ENCODE measurements around the gene CSF3R.
"Not testable (repeated sequence)": the region's sequence is repeated elsewhere in the genome, so short reads cannot be mapped to it uniquely, and the experiment has no call there.

CSF3R gene

GRCh38 chr1:36481091-36481490, 1.6 kb downstream of the CSF3R start:
- no peak for DNase-seq

DNA sequence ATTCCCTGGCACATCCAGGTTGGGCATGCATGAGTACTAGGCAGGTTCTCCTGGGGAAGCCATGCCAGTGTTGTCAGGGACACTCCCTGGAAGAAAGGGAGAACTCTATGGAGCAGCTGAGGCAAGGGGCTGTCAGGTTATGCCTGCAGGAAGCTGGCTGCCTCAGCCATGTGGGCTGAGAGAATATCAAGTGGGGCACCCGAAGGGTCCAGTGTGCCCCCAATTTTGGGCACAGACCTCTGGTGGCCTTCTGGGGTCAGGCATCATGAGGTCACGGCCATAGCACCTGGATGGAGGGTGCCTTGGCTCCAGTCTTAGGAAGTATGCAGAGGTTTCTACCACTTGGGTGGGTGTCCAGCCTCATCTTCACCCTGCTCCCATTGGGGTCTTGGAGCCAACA, 2.6 kb downstream of the CSF3R start:
- no peak for DNase-seq

DNA sequence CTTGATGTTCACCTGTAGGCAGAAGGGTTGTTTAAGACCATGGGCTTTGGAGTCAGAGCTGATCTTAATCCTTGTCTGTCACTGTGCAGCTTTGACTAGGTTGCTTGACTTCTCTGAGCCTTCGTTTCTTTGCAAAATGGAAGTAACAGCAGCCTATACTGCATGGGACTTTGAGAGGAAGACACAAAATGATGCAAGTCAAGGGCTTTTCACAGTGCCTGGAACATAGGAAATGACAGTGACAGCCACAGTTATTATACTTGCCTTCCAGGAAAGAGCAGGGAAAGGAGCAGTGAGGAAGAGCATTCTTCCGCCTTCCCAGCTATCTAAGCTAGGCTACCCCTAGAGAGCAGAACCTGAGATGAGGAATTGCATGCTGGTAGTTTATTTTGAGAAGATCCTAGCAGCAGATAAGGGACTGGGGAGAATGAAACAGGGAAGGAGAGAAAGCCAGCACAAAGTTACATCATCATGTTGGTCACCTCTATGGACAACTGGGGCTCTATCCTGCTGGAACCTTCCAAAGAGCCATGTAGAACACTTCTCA, 3.1 kb downstream of the CSF3R start:
- no peak for DNase-seq

GRCh38 chr1:36477615-36478014, 5.1 kb downstream of the CSF3R start:
- DNase-seq = not testable (repeated sequence)

GRCh38 chr1:36476945-36477344, 5.8 kb downstream of the CSF3R start:
- DNase-seq = no peak

DNA sequence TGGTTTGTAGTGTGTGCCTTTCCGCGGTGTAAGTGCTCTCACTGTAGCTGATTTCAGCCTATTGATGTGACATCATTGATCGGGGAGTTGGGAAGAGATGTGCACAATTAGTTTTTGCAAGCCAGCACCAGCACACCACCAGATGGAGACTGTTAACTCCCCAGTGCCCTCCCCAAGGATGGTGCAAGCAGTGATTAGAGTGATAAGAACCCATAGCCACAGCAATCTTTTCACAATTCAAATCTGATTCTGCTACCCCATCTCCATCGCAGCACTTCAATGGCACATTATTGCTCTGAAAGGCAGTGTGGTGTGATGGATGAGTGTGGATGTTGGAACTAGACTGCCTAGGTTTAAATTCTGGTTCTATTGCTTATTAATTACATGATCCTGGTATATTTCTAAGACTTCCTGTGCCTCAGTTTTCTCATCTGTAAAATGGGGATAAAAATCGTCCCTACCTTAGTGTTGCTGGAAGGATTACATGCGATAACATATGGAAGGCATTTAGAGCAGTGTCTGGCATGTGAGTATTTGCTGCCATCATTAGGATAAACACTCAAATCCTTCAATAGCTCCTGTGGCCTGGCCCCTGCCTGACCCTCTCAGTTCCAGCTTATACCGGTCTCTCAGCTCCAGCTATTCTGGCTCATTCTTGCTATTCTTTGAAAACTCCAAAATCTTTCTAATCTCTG, 6.7 kb downstream of the CSF3R start:
- no peak for DNase-seq

DNA sequence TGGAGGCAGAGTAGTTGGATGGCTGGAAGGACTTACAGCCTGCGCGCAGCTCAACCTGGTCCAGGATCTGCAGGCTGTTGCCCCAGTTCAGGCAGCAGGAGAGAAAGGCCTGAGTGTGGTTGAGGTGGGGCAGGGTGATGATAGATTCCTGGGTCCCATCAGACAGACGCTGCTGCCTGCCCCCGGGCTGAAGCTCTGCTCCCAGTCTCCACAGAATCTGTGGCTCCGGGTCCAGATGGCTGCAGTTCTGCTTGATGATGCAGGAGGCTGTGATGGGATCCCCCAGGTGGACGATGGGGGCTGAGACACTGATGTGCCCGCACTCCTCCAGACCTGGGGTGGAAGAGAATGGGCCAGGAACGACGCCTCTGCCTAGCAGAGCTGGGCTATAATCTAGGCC, 7.4 kb downstream of the CSF3R start:
- no peak for DNase-seq

- DNase-seq = no peak
These were observed 10.1 kb downstream of the CSF3R start for GRCh38 chr1:36472656-36473055.

DNA sequence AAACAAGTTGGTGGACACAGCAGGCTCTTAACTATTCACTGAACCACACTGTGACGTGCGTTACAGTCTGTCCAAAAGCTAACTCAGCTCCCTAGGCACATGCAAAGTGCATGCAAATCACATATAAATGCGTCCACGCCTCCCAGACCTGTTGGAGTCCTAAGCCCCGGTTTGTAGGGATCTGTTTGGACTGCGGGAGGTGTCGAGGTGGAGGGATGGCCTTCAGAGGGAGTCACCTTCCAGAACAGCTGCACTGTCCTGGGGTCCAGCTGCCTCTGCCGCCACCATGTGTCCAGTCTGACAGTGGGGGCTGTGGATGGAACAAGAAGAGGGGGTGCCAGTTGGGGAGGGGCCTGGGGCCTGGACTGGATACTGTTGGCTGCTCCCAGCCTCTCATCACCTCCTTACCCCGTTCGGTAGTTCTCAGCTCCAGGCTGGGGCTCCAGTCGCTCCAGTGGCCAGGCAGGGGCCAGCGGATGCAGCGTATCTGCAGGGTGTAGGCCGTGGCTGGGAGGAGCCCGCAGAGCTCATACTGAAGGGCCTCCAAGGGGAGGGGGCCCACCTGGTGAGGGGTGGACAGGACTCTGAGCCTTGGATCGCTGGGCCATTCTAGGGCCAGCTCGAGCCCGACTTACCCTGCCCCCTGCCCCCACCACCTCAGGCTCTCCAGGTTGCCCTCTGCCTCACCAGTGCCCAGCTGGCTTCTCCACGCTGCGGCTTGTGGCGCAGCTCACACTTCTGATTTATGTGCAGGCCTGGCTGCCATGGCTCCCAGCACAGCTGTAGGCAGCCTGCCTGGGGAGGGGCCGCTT, 10.7 kb downstream of the CSF3R start:
- DNase-seq = no peak

- DNase-seq = no peak
These were observed 13.6 kb downstream of the CSF3R start for GRCh38 chr1:36469163-36469562.

- no peak for DNase-seq
These were observed 14.8 kb downstream of the CSF3R start for GRCh38 chr1:36467700-36468455.

DNA sequence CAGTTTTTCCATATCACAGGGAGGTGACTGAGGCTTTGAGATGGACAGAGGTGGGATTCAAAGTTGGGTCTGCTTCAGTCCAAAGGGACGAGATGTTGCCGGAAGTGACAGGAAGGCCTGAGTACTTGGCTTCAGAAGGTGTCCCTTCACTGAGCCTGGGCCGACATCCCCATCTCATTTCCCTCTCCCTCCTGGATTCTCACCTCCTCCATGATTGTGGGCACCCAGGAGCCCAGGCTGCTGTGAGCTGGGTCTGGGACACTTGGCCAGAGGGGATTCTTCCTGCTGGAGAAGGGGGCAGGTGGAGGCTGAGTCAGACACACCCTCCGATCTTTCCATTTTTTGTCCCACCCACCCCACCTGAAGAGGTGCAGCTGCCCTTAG, 15.7 kb downstream of the CSF3R start:
- DNase-seq = no peak

DNA sequence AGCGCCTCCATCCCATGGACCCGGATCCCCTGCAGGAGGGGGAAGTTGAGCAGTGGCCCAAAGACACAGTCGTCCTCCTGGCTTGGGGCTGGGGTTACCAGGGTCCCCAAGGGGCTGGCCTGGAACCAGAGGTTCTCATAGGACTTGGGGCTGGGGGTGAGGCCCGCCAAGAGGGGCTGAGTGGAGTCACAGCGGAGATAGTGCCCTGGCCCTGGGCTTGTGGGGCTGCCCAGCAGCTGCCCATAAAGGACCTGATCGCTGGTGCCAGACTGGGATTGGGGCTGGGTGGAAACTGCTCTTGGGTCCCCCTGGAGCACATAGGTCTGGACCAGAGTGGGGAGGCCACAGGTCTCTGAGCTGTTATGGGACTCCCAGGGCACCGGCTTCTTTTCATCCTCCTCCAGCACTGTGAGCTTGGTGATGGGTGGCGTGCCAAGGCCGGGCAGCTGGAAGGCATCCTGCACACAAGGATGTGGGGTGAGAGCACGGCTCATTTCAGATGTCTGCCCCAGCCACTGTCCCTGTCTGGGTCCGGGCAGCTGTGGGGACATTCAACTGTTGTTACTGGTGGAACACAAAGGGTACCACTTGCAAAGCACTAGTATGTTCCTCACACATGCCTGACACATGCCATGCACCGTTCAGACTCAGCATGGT, 16.2 kb downstream of the CSF3R start:
- DNase-seq = no peak

DNA sequence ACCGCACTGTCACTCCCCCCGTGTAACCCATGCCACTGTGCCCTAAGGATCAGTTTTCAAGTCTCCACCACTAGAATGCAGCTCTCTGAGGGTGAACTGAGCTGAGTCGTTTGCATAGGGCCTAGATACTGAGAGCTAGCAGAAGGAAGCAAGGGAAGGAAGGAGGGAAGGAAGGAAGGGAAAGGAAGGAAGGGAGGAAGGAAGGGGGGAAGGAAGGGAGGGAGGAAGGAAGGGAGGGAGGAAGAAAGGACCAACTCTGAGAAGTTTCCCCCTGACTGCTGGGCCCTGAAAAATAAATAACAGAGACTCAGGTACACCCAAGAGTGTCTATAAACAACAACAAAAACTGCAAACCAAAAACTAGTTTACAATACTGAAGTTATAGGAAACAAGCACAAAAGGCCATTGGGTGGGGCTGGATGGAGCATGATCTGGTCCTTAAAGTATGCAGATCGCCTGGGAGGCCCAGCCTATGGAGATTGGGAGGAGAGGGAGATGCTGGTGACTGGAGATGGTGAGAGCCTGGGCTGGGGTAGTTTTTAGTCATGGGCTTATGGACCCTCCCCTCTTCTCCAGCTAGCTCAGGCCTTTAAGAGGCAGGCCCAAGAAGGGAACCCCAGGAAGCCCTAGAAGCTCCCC, 16.9 kb downstream of the CSF3R start:
- DNase-seq = no peak

DNA sequence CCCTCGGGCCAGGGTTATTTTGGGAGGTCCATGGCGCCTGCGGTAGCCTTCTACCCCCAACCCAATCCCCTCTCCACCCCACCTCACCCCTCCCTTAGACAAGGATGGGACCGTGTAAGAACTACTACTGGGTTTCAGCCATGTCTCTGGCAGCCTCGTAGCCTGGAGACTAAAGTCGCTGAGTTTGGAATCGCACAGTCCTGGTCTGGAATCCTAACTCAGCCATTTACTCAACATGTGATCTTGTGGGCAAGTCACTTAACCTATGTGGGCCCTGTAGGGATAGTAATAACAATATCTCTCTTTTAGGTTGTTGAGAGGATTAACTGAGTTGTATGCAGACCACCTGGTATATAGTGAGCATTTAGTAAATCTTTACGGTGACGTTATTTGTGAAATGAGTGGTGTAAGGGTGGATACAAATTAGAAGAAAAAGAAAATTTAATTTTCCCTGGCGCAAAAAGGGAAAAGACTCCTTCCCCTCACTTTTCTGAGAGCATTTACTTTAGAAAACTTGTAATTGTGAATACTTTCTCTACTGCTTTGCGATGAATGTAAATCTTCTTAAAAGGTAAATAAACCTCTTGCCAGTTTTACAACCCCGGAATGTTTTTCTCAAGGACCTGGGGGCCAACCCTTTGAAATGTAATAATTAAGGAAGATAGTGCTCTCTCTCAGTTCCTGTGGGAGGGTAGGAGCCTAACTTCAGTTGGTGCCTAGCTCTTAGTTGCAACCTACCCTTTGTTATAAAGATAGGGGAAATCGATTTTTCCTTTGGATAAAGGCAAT, 17.9 kb downstream of the CSF3R start:
- DNase-seq = no peak

- DNase-seq = peak; percentile 28
These were observed 18.7 kb downstream of the CSF3R start, which contains the start of gene MRPS15 for GRCh38 chr1:36463803-36464604. TSS of gene MRPS15 (minus strand) at chr1:36464384. CDS start at chr1:36464275, 109 bp downstream.

- DNase-seq = no peak
These were observed 19.3 kb downstream of the CSF3R start for GRCh38 chr1:36463463-36463802.

DNA sequence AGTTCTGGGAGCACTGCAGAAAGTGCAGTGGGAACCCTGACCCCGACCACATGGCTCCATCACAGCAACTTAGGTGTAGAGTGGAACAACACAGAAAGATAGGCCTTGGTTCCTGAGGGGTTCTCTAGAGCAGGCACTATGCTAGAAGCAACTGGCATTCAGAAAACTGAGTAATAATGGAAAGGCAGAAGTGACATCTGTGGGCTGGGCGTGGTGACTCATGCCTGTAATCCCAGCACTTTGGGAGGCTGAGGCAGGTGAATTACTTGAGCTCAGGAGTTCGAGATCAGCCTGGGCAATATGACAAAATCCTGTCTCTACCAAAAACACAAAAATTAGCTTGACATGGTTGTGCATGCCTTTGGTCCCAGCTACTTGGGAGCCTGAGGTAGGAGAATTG, 23.8 kb downstream of the CSF3R start:
- no peak for DNase-seq

DNA sequence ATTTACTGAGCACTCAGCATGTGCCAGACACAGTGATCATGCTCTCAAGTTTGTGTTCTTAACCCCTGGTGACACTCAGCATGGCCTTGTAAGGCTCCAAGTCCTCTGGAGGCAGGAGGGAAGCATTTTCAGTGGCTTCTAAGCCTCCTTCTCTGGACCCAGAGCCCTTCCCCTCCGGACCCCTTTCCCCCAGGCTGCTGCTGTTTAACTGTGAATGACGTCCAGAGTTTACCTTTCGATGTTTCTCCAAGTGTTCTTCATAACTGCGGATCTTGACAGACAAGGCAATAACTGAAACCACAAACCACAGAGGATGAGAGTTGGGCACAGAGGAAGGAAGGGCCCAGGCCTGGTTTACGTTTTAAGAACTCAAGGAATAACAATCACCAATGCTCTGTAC, 25.0 kb downstream of the CSF3R start:
- DNase-seq = no peak

- DNase-seq = no peak
These were observed 26.3 kb downstream of the CSF3R start for GRCh38 chr1:36456391-36456928.
